Upper lobe of left lung (tissue), 4 donors: ENCODE data around the gene KRTAP5-2.

Experiments used
- POLR2AphosphoS5 ChIP-seq, 2 donors: sonication (generic); formaldehyde crosslinking; IDR thresholded peaks; one replicate each; pipeline ENCODE4 v1.5.1; 2017; ENCODE audit warnings: antibody characterized with exemption in 2 of 2
- TF ChIP-seq, protein P1 (sequence below), 6 experiments: fragments of 450-650 bp in 4 of 6; fragments of 200-600 bp in 2 of 6; sonication (generic) in 2 of 6; IDR thresholded peaks; one replicate each; pipeline ENCODE4 v1.5.1; 2016 to 2019; ENCODE audit warnings: antibody characterized with exemption in 6 of 6

DNA sequence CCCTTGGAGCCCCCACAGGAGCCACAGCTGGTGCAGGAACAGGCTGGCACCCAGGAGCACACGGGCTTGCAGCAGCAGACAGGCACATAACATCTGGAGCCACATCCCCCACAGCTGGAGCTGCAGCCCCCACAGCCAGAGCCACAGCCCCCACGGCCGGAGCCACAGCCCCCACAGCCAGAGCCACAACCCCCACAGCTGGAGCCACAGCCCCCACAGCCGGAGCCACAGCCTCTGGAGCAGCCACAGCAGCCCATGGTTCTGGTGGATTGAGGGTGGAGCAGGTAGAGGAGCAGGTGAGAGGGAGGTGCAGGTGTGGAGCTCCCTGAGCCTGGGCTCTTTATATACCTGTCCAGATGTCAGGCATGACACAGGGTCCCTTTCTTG, at the start of gene KRTAP5-2:
- TF ChIP-seq POLR2AphosphoS5 (IDR thresholded peaks at IDR 0.05), result no peak
- TF ChIP-seq, protein P1, sequence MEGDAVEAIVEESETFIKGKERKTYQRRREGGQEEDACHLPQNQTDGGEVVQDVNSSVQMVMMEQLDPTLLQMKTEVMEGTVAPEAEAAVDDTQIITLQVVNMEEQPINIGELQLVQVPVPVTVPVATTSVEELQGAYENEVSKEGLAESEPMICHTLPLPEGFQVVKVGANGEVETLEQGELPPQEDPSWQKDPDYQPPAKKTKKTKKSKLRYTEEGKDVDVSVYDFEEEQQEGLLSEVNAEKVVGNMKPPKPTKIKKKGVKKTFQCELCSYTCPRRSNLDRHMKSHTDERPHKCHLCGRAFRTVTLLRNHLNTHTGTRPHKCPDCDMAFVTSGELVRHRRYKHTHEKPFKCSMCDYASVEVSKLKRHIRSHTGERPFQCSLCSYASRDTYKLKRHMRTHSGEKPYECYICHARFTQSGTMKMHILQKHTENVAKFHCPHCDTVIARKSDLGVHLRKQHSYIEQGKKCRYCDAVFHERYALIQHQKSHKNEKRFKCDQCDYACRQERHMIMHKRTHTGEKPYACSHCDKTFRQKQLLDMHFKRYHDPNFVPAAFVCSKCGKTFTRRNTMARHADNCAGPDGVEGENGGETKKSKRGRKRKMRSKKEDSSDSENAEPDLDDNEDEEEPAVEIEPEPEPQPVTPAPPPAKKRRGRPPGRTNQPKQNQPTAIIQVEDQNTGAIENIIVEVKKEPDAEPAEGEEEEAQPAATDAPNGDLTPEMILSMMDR (IDR thresholded peaks at IDR 0.05), result no peak
